ENCODE measurements around the gene PIP5K1C. TPM values are rescaled to one million over a fixed set of nuclear protein-coding genes. Genes with fewer than 3 reads are reported as not detected.

Gene PIP5K1C, protein sequence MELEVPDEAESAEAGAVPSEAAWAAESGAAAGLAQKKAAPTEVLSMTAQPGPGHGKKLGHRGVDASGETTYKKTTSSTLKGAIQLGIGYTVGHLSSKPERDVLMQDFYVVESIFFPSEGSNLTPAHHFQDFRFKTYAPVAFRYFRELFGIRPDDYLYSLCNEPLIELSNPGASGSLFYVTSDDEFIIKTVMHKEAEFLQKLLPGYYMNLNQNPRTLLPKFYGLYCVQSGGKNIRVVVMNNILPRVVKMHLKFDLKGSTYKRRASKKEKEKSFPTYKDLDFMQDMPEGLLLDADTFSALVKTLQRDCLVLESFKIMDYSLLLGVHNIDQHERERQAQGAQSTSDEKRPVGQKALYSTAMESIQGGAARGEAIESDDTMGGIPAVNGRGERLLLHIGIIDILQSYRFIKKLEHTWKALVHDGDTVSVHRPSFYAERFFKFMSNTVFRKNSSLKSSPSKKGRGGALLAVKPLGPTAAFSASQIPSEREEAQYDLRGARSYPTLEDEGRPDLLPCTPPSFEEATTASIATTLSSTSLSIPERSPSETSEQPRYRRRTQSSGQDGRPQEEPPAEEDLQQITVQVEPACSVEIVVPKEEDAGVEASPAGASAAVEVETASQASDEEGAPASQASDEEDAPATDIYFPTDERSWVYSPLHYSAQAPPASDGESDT
- total RNA-seq = 42.3 and 43.3 TPM in 2 replicates

GRCh38 chr19:3700242-3701032 lies at the start of gene PIP5K1C:
Gene PIP5K1C (minus strand): TSS chr19:3700468. CDS start chr19:3700390, 78 bp downstream.

DNA sequence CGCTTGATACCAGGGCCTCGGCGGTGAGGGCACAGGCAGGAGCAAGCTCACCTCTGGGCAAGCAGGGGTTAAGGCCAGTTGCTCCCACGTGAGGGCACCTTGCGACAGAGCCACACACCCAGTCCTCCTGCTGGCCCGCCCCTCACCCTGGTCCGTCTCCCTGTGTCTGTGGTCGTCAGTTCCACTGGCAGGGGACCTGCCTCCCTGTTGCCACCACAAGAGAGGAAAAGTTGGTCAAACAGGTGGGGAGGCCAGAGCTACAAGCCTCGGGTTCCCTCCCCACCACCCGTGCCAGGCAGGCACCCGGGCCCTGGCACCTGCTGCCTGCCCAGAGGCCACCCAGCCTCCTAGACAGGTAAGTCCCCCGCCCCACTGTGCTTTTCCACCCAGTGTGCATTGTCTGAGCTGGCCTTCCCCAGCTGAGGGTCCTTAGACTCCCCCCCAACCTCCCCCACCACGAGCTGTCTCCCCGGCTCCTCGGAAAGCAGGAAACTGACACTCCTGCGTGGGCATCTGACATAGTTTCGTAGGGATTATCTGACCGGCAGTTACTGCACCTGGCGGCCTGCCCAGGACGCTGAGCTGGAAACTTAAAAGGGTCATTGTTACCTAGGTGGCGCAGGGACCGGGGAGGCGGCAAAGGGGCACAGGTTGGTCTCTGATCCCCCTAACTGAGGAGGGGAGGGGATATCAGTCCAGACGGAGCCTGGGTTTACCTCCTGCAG lies 8.1 kb upstream of the PIP5K1C start, which contains the start of gene TJP3:
TSS of gene TJP3 (plus strand) at position 178 of the 725 bp plus-strand sequence. CDS start 20,049 bp downstream, outside the sequence.

GRCh38 chr19:3626473-3627350 lies 73.6 kb downstream of the PIP5K1C start, which contains the start of gene CACTIN:
Gene CACTIN (minus strand): TSS chr19:3626790. CDS start chr19:3626762, 28 bp downstream.

GRCh38 chr19:3606690-3607289 lies 93.5 kb downstream of the PIP5K1C start, which contains the start of gene TBXA2R:
Gene TBXA2R (minus strand): TSS chr19:3606875. CDS start chr19:3600634, 6,241 bp downstream.

GRCh38 chr19:3585301-3586126 lies 114.8 kb downstream of the PIP5K1C start, which contains the start of gene GIPC3:
Gene GIPC3 (plus strand): TSS chr19:3585478. CDS start chr19:3585598, 120 bp downstream.

Other genes with a start within 250 kb of the PIP5K1C start
- gene SMIM24, start 219.9 kb downstream of the PIP5K1C start, total RNA-seq = not detected in 2 replicates
- gene SMIM44, start 217.0 kb downstream of the PIP5K1C start, total RNA-seq = not detected in 2 replicates
- gene DOHH, start 199.8 kb downstream of the PIP5K1C start, total RNA-seq = 9.7 and 10.1 TPM in 2 replicates
- 44.0 and 56.1 TPM in 2 replicates for gene FZR1, start 194.2 kb downstream of the PIP5K1C start, total RNA-seq
- not detected in 2 replicates for gene TEKTIP1, start 161.3 kb downstream of the PIP5K1C start, total RNA-seq
- gene MFSD12, start 142.9 kb downstream of the PIP5K1C start, total RNA-seq = 103 TPM in 2 replicates
- gene HMG20B, start 127.5 kb downstream of the PIP5K1C start, total RNA-seq = 77.6 and 97.1 TPM in 2 replicates
- 0.16 and 0.24 TPM in 2 replicates for gene GIPC3, start 115.0 kb downstream of the PIP5K1C start, total RNA-seq
- 5.8 and 6.0 TPM in 2 replicates for gene TBXA2R, start 93.6 kb downstream of the PIP5K1C start, total RNA-seq
- gene CACTIN, start 73.7 kb downstream of the PIP5K1C start, total RNA-seq = 28.4 and 30.0 TPM in 2 replicates
- gene TJP3, start 7.9 kb upstream of the PIP5K1C start, total RNA-seq = not detected in 2 replicates
- 22.1 and 22.5 TPM in 2 replicates for gene APBA3, start 61.2 kb upstream of the PIP5K1C start, total RNA-seq
- gene MRPL54, start 62.2 kb upstream of the PIP5K1C start, total RNA-seq = 21.1 and 38.6 TPM in 2 replicates
- not detected in 2 replicates for gene RAX2, start 71.8 kb upstream of the PIP5K1C start, total RNA-seq
- not detected in 2 replicates for gene MATK, start 85.9 kb upstream of the PIP5K1C start, total RNA-seq
- gene ZFR2, start 168.6 kb upstream of the PIP5K1C start, total RNA-seq = under 0.01 TPM in 1 of 2 replicates, not detected in the other
- gene ATCAY, start 180.2 kb upstream of the PIP5K1C start, total RNA-seq = not detected in 2 replicates
- not detected in 2 replicates for gene NMRK2, start 232.6 kb upstream of the PIP5K1C start, total RNA-seq